PC-9 (cell line): Measurements from ENCODE around the gene EML1.

Experiments
- EZH2 ChIP-seq: fragments of 200-600 bp; sonication (generic); IDR thresholded peaks from 2 replicates; pipeline ENCODE4 v1.8.0; 2017; ENCODE audit warnings: antibody characterized with exemption, low read depth
- TF ChIP-seq, protein P1 (sequence below): fragments of 200-600 bp; sonication (generic); conservative IDR thresholded peaks from 2 replicates; pipeline ENCODE4 v1.6.1; 2017; ENCODE audit warnings: mixed run types, antibody characterized with exemption, mild to moderate bottlenecking, moderate library complexity

DNA sequence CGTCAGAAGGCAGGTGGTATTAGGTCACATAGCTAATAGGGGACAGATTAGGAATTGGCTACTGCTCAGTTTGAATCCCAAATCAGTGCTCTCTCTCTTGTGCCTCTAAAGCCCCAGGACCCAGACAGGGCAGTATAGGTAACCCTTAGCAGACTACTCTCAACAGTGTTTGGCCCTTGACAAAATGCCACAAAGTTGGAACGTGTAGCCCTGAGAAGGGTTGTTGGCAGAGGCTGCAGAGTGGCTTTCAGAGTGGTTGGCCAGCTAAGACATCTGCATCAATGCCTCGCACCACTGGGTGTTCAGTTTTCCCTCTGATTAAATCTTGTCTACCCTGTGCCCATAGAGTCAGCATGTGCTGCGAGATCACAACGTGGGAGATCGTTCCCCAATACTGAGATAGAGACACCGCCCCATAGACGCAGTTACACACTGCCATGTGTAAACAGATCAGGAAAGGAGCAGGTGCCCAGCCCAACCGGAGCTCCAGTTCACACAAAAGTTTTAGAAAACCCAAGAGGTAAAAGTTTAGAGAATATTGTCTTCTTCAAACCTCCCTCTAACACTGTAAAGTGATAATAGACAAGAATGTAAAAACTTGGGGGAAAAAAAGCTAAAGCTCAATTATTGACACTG, 48.3 kb downstream of the EML1 start:
- TF ChIP-seq, protein P1, sequence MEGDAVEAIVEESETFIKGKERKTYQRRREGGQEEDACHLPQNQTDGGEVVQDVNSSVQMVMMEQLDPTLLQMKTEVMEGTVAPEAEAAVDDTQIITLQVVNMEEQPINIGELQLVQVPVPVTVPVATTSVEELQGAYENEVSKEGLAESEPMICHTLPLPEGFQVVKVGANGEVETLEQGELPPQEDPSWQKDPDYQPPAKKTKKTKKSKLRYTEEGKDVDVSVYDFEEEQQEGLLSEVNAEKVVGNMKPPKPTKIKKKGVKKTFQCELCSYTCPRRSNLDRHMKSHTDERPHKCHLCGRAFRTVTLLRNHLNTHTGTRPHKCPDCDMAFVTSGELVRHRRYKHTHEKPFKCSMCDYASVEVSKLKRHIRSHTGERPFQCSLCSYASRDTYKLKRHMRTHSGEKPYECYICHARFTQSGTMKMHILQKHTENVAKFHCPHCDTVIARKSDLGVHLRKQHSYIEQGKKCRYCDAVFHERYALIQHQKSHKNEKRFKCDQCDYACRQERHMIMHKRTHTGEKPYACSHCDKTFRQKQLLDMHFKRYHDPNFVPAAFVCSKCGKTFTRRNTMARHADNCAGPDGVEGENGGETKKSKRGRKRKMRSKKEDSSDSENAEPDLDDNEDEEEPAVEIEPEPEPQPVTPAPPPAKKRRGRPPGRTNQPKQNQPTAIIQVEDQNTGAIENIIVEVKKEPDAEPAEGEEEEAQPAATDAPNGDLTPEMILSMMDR: no peak
- TF ChIP-seq EZH2: no peak
